Lower lobe of right lung (tissue), 2 donors: ENCODE measurements around the gene NACAD. TPM values are rescaled to one million over a fixed set of nuclear protein-coding genes. Genes with fewer than 3 reads are reported as not detected.
"Not testable (repeated sequence)": the region's sequence is repeated elsewhere in the genome, so short reads cannot be mapped to it uniquely, and the experiment has no call there.

Experiments used
- ATAC-seq, 2 donors: fragments of 200-7000 bp; cut with Tn5 transposase; one replicate each; pipeline ENCODE4 v1.9.1; 2020 to 2022; ENCODE audit warnings: mild to moderate bottlenecking in 2 of 2, moderate library complexity in 2 of 2
- DNase-seq: peaks from one replicate; pipeline ENCODE4 v3.0.0-alpha.2; 2020
- H3K27ac ChIP-seq: fragments of 200-600 bp; one replicate; pipeline ENCODE4 v1.8.0; 2022
- H3K27me3 ChIP-seq: fragments of 200-600 bp; one replicate; pipeline ENCODE4 v1.8.0; 2022; ENCODE audit warnings: low read depth
- H3K36me3 ChIP-seq: fragments of 200-600 bp; one replicate; pipeline ENCODE4 v1.8.0; 2022; ENCODE audit warnings: mild to moderate bottlenecking
- H3K4me1 ChIP-seq: fragments of 200-600 bp; one replicate; pipeline ENCODE4 v1.8.0; 2022
- H3K4me3 ChIP-seq: fragments of 200-600 bp; one replicate; pipeline ENCODE4 v1.8.0; 2022; ENCODE audit warnings: mild to moderate bottlenecking
- H3K9me3 ChIP-seq: fragments of 200-600 bp; one replicate; pipeline ENCODE4 v1.8.0; 2022
- CTCF ChIP-seq: fragments of 200-600 bp; IDR thresholded peaks from one replicate; pipeline ENCODE4 v1.8.0; 2022; ENCODE audit warnings: antibody characterized with exemption, mild to moderate bottlenecking
- intact Hi-C: fragments of 100-400 bp; cut with DNase I; formaldehyde crosslinking; loops from one replicate; pipeline ENCODE4 v1.11.0; 2022
- total RNA-seq: library from RNA; stranded (reverse); fragmentation: NEBNext Ultra II Directional; extraction: Animal tissue kit (Norgen Biotek cat#: 25700); gene quantifications from one replicate; pipeline ENCODE4 v1.2.1, GENCODE V29; 2021
- donor health status: DM: no; HTN: yes; CAD: no; lungs with severe emphysema.

NACAD gene
- total RNA-seq, 1 donor from 2014 or later = 2.5 TPM

DNA sequence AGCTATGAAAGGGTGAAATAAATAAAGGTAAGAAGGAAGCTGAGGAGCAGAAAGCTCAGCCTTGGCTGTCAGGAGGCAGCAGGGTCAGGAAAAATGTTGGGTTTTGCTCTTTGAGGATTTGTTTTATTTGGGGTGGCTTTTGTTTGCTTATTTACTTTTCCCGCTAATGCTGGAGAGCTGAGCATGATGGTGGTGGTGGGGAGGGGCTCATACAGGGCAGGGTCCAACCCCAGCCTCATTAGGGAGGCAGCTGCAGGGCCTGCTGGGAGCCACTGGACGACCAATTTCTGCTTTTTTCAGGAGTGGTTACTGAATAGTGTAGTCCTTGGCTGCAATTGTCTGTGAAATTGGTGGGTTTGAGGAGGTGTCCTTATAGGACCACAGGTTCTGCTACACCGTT is 52.5 kb downstream of the NACAD start:
- intact Hi-C loops = no loop called here
- DNase-seq (no peak), ATAC-seq (no peak)
- Histone ChIP-seq H3K27me3 (no peaks in the 10 kb centered on the region), H3K27ac (no peak overlapping the region), H3K4me3 (no peak overlapping the region), H3K9me3 (no peaks in the 10 kb centered on the region), H3K36me3 (peaks cover 35% of the 10 kb centered on the region), H3K4me1 (peaks cover 14% of the 10 kb centered on the region)
- no peak for TF ChIP-seq CTCF

GRCh38 chr7:45035893-45036292 is 52.9 kb downstream of the NACAD start:
- H3K36me3 ChIP-seq = peaks cover 30% of the 10 kb centered on the region
- no peaks in the 10 kb centered on the region for H3K9me3 ChIP-seq
- ATAC-seq = no peak
- H3K4me3 ChIP-seq = no peak overlapping the region
- intact Hi-C loops = no loop called here
- TF ChIP-seq CTCF = no peak
- H3K27me3 ChIP-seq = no peaks in the 10 kb centered on the region
- H3K27ac ChIP-seq = no peak overlapping the region
- H3K4me1 ChIP-seq = peaks cover 14% of the 10 kb centered on the region
- no peak for DNase-seq

DNA sequence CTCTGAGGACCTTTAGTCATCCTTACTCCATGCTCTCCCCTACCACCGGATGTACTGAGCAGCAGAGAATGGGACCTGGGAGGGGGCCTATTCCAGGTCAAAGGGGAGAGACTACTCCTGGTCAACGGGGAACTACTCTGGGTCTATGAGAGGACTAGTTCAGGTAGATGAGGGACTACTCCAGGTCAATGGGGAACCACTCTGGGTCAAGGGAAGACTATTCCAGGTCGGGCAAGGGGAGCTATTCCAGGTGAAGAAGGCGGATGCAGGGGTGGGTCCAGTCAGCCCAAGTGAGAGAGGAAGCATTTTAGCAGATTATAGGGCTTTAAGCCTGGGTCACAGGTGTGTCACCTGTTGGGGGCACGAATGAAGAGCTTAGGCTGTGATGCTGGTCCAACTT is 53.4 kb downstream of the NACAD start:
- H3K4me1 ChIP-seq = peaks cover 14% of the 10 kb centered on the region
- no peak for TF ChIP-seq CTCF

GRCh38 chr7:45034710-45035109 is 54.1 kb downstream of the NACAD start:
- peaks cover 20% of the 10 kb centered on the region for H3K36me3 ChIP-seq
- ATAC-seq, DNase-seq, H3K27me3 ChIP-seq, H3K9me3 ChIP-seq, H3K4me3 ChIP-seq, H3K27ac ChIP-seq, intact Hi-C loops: not testable (repeated sequence)
- peaks cover 14% of the 10 kb centered on the region for H3K4me1 ChIP-seq

More for the DNA sequence above, 53.4 kb downstream of the NACAD start:
- no peak overlapping the region for H3K4me3 ChIP-seq
- H3K27ac ChIP-seq = no peak overlapping the region
- H3K27me3 ChIP-seq = no peaks in the 10 kb centered on the region
- H3K36me3 ChIP-seq = peaks cover 27% of the 10 kb centered on the region
- DNase-seq = no peak
- intact Hi-C loops = no loop called here
- no peaks in the 10 kb centered on the region for H3K9me3 ChIP-seq
- ATAC-seq = no peak

GRCh38 chr7:45033931-45034290 is 54.9 kb downstream of the NACAD start:
- H3K27ac ChIP-seq = no peak overlapping the region
- no peak overlapping the region for H3K4me3 ChIP-seq
- ATAC-seq = no peak
- no peaks in the 10 kb centered on the region for H3K9me3 ChIP-seq
- peaks cover 14% of the 10 kb centered on the region for H3K4me1 ChIP-seq
- intact Hi-C loops = no loop called here
- no peak for DNase-seq
- peaks cover 12% of the 10 kb centered on the region for H3K36me3 ChIP-seq
- no peaks in the 10 kb centered on the region for H3K27me3 ChIP-seq
- TF ChIP-seq CTCF = no peak

DNA sequence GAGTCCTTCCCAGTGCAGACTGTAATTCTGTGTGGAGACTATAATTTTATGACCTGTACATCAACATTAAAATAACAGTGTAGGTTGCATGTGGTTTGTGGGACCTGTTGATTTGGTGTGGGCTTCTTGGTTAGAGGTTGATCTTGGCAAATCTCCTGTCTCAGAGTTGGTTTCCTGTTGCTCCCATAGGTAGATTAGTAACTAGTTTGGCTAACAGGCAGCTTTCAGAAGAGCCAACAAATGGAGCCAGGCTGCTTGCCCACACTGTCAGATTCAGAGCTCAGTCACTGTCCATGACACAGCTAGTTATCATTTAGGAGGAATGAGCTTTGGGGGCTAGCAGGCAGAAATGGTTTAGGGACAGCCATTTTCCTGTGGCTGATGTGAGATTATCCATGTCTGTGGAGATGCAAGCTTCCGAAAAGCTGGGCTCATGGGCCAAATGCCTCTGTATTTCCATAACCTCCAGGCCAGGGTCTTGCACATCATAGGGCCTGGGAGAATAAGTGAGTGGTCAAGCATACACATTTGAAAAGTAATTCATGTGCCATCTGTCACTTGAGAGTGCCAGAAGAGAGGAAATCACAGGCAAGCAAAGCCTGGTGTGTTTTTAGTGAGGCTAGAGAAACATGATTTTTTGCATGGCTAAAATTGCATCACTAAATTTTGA is 55.4 kb downstream of the NACAD start:
- intact Hi-C loops = no loop called here
- Histone ChIP-seq H3K4me3 (no peak overlapping the region), H3K9me3 (no peaks in the 10 kb centered on the region), H3K4me1 (peaks cover 14% of the 10 kb centered on the region), H3K27me3 (no peaks in the 10 kb centered on the region), H3K36me3 (peaks cover 7% of the 10 kb centered on the region), H3K27ac (no peak overlapping the region)
- ATAC-seq (no peak), DNase-seq (no peak)
- TF ChIP-seq CTCF = no peak
